ENCODE measurements around the gene ZNF805. TPM values are rescaled to one million over a fixed set of nuclear protein-coding genes. Genes with fewer than 3 reads are reported as not detected.

Gene ZNF805
- total RNA-seq, 1 experiment from 2014 or later: 15.4 TPM

DNA sequence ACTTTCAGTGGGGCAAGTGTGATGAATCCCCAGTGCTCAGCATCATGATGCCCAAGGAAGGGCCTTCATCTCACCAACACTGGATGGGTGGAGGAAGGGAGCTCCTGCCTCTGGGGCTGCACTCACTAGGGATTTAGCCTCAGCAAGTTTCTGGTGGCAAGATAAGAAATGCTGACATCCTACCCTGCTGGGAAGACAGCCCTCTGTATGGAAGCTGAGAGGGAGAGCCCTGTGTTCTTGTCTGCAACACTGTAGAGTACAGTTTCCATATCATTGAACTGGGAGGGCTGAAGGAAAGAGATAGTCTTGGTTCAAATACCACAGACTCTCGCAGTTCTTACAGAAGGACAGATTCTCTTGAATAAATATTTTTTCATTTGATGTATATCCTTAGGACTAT is 32.6 kb downstream of the ZNF805 start:
- Histone ChIP-seq H4K20me1 (ENCODE audit: control insufficient read depth, insufficient read depth, insufficient read length) (no peaks in the 10 kb centered on the region), H3K79me2 (ENCODE audit: insufficient read depth, low read length) (no peaks in the 10 kb centered on the region), H2AK5ac (ENCODE audit: insufficient read length, low read length) (no peak overlapping the region), H3K23me2 (ENCODE audit: insufficient read length, low read depth, low read length, poor library complexity, severe bottlenecking) (no peaks in the 10 kb centered on the region), H2BK20ac (ENCODE audit: low read depth, low read length, poor library complexity, severe bottlenecking) (no peak overlapping the region), H3K27ac (ENCODE audit: insufficient read length, low read depth, low read length) (no peak overlapping the region), H2AFZ (ENCODE audit: low read length) (no peak overlapping the region), H2BK5ac (ENCODE audit: insufficient read length, low read length) (no peak overlapping the region), H3K56ac (ENCODE audit: insufficient read length, low read depth, low read length) (no peak overlapping the region), H3K4ac (ENCODE audit: low read depth, low read length) (no peak overlapping the region), H3K9me3 (ENCODE audit: control insufficient read depth, low read depth, low read length) (no peaks in the 10 kb centered on the region), H3K18ac (ENCODE audit: insufficient read length, low read depth, low read length) (no peak overlapping the region), H4K5ac (ENCODE audit: insufficient read length, low read depth, low read length) (no peak overlapping the region), H3K79me1 (ENCODE audit: insufficient read depth, low read depth, low read length, poor library complexity, severe bottlenecking) (no peaks in the 10 kb centered on the region), H3K4me1 (ENCODE audit: insufficient read depth, low read length) (no peaks in the 10 kb centered on the region), H3K14ac (ENCODE audit: insufficient read depth, low read length) (no peak overlapping the region), H4K8ac (replicated peaks; ENCODE audit: insufficient read length, low read depth, low read length) (no peak overlapping the region), H3K4me2 (ENCODE audit: insufficient read depth, insufficient read length, low read length) (no peak overlapping the region), H3T11ph (ENCODE audit: low read length) (no peak overlapping the region), H2BK15ac (ENCODE audit: low read depth, low read length) (no peak overlapping the region), H2BK12ac (ENCODE audit: insufficient read length, low read depth, low read length) (no peak overlapping the region), H3K9ac (ENCODE audit: extremely low read depth, insufficient read length, low read length) (no peak overlapping the region), H3K23ac (ENCODE audit: insufficient read length, low read depth, low read length) (no peak overlapping the region), H2BK120ac (ENCODE audit: low read depth, low read length, poor library complexity, severe bottlenecking) (no peak overlapping the region), H4K91ac (ENCODE audit: insufficient read length, low read depth, low read length) (no peak overlapping the region), H3K27me3 (ENCODE audit: insufficient read depth, low read length) (no peaks in the 10 kb centered on the region)
- H3K27me3 Mint-ChIP-seq (ENCODE audit: low read depth): peaks cover 2% of the 10 kb centered on the region
- DNase-seq: no peak
- WGBS (ENCODE audit: extremely low coverage, insufficient read length, low lambda C conversion rate): no CpG with 5 or more reads among the region's 1 CpG
- H3K4me1 Mint-ChIP-seq: peaks cover 5 to 7% of the 10 kb centered on the region in 2 experiments
- H3K36me3 Mint-ChIP-seq (ENCODE audit: insufficient read depth in 1 of 3, low read depth in 3 of 3): peaks cover 0 to 3% (median 0%) of the 10 kb centered on the region in 3 experiments; a peak in 3 of 7 replicates
- TF ChIP-seq, protein P1, sequence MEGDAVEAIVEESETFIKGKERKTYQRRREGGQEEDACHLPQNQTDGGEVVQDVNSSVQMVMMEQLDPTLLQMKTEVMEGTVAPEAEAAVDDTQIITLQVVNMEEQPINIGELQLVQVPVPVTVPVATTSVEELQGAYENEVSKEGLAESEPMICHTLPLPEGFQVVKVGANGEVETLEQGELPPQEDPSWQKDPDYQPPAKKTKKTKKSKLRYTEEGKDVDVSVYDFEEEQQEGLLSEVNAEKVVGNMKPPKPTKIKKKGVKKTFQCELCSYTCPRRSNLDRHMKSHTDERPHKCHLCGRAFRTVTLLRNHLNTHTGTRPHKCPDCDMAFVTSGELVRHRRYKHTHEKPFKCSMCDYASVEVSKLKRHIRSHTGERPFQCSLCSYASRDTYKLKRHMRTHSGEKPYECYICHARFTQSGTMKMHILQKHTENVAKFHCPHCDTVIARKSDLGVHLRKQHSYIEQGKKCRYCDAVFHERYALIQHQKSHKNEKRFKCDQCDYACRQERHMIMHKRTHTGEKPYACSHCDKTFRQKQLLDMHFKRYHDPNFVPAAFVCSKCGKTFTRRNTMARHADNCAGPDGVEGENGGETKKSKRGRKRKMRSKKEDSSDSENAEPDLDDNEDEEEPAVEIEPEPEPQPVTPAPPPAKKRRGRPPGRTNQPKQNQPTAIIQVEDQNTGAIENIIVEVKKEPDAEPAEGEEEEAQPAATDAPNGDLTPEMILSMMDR (conservative IDR thresholded peaks at IDR 0.05): no peak
- peak overlapping the region in 1 of 3 experiments; percentile 64; a peak in 1 of 7 replicates for H3K27ac Mint-ChIP-seq
- H3K9me3 Mint-ChIP-seq: no peaks in the 10 kb centered on the region
- H3K4me3 Mint-ChIP-seq: no peak overlapping the region

Data from H9 (cell line).